Measurements from ENCODE around the gene ZNF48. TPM values are rescaled to one million over a fixed set of nuclear protein-coding genes. Genes with fewer than 3 reads are reported as not detected.

The ZNF48 gene
- total RNA-seq, 1 donor from 2014 or later, result 13.0 TPM

GRCh38 chr16:30353438-30354129, 41.6 kb upstream of the ZNF48 start:
- no peak for TF ChIP-seq CTCF (IDR thresholded peaks at IDR 0.05)
- Mint-ChIP-seq H3K4me3 (peak overlapping the region; percentile 96), H3K36me3 (ENCODE audit: low read depth) (peaks cover 72% of the 10 kb centered on the region), H3K27me3 (no peaks in the 10 kb centered on the region), H3K4me1 (peaks cover 65% of the 10 kb centered on the region), H3K27ac (no peak overlapping the region), H3K9me3 (no peaks in the 10 kb centered on the region)
- DNase-seq (no peak), ATAC-seq (ENCODE audit: low read depth) (no peak)
- CTCF ChIA-PET, result interaction anchor here (1.9 to 2.7 kb wide), 2 partner anchors 17 to 56 kb away, joined by 7 to 10 read pairs; partner anchors contain the start of gene TBC1D10B
- intact Hi-C loops (cut with micrococcal nuclease), result loop anchor here (2.0 kb wide), 2 partner anchors 25 to 41 kb away; partner anchors contain the start of gene ZNF48
- POLR2A ChIA-PET, result interaction anchor here (0.6 to 4.5 kb wide), 14 partner anchors 9 to 218 kb away, joined by 3 to 36 read pairs (median 8); partner anchors contain the start of genes SEPTIN1, TBC1D10B, ZNF48 and ZNF688

- Mint-ChIP-seq H3K27me3 (no peaks in the 10 kb centered on the region), H3K4me3 (peak overlapping the region; percentile 96), H3K36me3 (ENCODE audit: low read depth) (peaks cover 76% of the 10 kb centered on the region), H3K4me1 (peaks cover 57% of the 10 kb centered on the region), H3K9me3 (no peaks in the 10 kb centered on the region), H3K27ac (peak overlapping the region; percentile 91)
- intact Hi-C loops (cut with micrococcal nuclease), result loop anchor here (1.0 to 2.0 kb wide), 4 partner anchors 16 to 40 kb away; partner anchors contain the start of genes TBC1D10B and ZNF48
- no peak for TF ChIP-seq CTCF (IDR thresholded peaks at IDR 0.05)
- CTCF ChIA-PET, result interaction anchor here (1.9 to 2.7 kb wide), 2 partner anchors 16 to 55 kb away, joined by 7 to 10 read pairs; partner anchors contain the start of gene TBC1D10B
- POLR2A ChIA-PET, result interaction anchor here (0.6 to 4.5 kb wide), 15 partner anchors 10 to 262 kb away, joined by 3 to 36 read pairs (median 8); partner anchors contain the start of genes DCTPP1, SEPTIN1, TBC1D10B and ZNF48
- peak; percentile 41 for ATAC-seq (ENCODE audit: low read depth)
- no peak for DNase-seq
Measured at GRCh38 chr16:30354423-30355143, 40.6 kb upstream of the ZNF48 start.

- DNase-seq (peak; percentile 81), ATAC-seq (ENCODE audit: low read depth) (peak; percentile 84)
- H3K27ac Mint-ChIP-seq, result peak within 1 kb of the TSS; percentile 91
- H3K4me3 Mint-ChIP-seq, result peak within 1 kb of the TSS; percentile 96
- POLR2A ChIA-PET, result interaction anchor here (1.0 to 4.5 kb wide), 13 partner anchors 14 to 263 kb away, joined by 3 to 36 read pairs (median 9); partner anchors contain the start of genes DCTPP1, SEPTIN1, TBC1D10B and ZNF48
- no peaks in the 10 kb centered on the region for H3K27me3 Mint-ChIP-seq
- peaks cover 49% of the 10 kb centered on the region for H3K4me1 Mint-ChIP-seq
- CTCF ChIA-PET, result interaction anchor here (1.9 to 2.7 kb wide), 2 partner anchors 16 to 54 kb away, joined by 7 to 10 read pairs; partner anchors contain the start of gene TBC1D10B
- no peaks in the 10 kb centered on the region for H3K9me3 Mint-ChIP-seq
- TF ChIP-seq CTCF (IDR thresholded peaks at IDR 0.05), result no peak
- peaks cover 76% of the 10 kb centered on the region for H3K36me3 Mint-ChIP-seq (ENCODE audit: low read depth)
- intact Hi-C loops (cut with micrococcal nuclease), result loop anchor here (1.0 to 2.0 kb wide), 4 partner anchors 15 to 39 kb away; partner anchors contain the start of genes TBC1D10B and ZNF48
Measured at GRCh38 chr16:30355144-30355953, 39.9 kb upstream of the ZNF48 start, which contains the start of gene CD2BP2. Gene CD2BP2, minus strand, starts transcription at chr16:30355308. Its CDS starts 627 bp downstream, at chr16:30354681.

- POLR2A ChIA-PET, result interaction anchor here (0.9 to 4.5 kb wide), 10 partner anchors 8 to 74 kb away, joined by 3 to 36 read pairs (median 12); partner anchors contain the start of genes DCTPP1, SEPTIN1, TBC1D10B and ZNF48
- DNase-seq (no peak), ATAC-seq (ENCODE audit: low read depth) (no peak)
- intact Hi-C loops (cut with micrococcal nuclease), result loop anchor here (1.0 to 2.0 kb wide), 4 partner anchors 14 to 39 kb away; partner anchors contain the start of genes TBC1D10B and ZNF48
- Mint-ChIP-seq H3K9me3 (no peaks in the 10 kb centered on the region), H3K27ac (peak overlapping the region; percentile 91), H3K36me3 (ENCODE audit: low read depth) (peaks cover 75% of the 10 kb centered on the region), H3K4me1 (peaks cover 43% of the 10 kb centered on the region), H3K27me3 (no peaks in the 10 kb centered on the region), H3K4me3 (peak overlapping the region; percentile 96)
- CTCF ChIA-PET, result interaction anchor here (1.2 kb wide), 1 partner anchor 53 kb away, joined by 4 read pairs; no protein-coding TSS in a partner anchor
- TF ChIP-seq CTCF (IDR thresholded peaks at IDR 0.05), result no peak
Measured at GRCh38 chr16:30355954-30356308, 39.3 kb upstream of the ZNF48 start.

All from activated B cell treated with CpG ODN at 0.5 μM for 24 hours (primary cell).